T-cell (primary cell): ENCODE results near the gene CACNA1G. TPM values are rescaled to one million over a fixed set of nuclear protein-coding genes. Genes with fewer than 3 reads are reported as not detected.

ENCODE experiments used
- ATAC-seq, 4 experiments: fragments of 200-7000 bp in 3 of 4; fragments of 150-1000 bp in 1 of 4; cut with Tn5 transposase; replicated peaks in 1 of 4; 1 replicate in 3 of 4; 2 replicates in 1 of 4; pipeline ENCODE4 v1.10.0; 2021; ENCODE audit warnings: moderate library complexity in 3 of 4, mild to moderate bottlenecking in 2 of 4, moderate number of reproducible peaks in 1 of 4
- CTCF ChIA-PET, 2 donors: fragments of 300-600 bp; sonication (Branson Sonifier 250); formaldehyde crosslinking; loops; one replicate each; lab custom pipeline; 2022; ENCODE audit warnings: antibody characterized with exemption in 2 of 2; lab: Charles Lee
- POLR2A ChIA-PET, 2 donors: fragments of 300-600 bp; sonication (Branson Sonifier 250); formaldehyde crosslinking; loops; one replicate each; lab custom pipeline; 2022; ENCODE audit warnings: antibody characterized with exemption in 2 of 2; lab: Charles Lee
- DNase-seq, 35 experiments: peaks; one replicate each; pipeline versions ENCODE4 v3.0.0 to v3.0.0-alpha.2; 2013 to 2023
- H3K27ac ChIP-seq: one replicate; pipeline ENCODE4 v1.5.1; 2013; ENCODE audit warnings: low read length
- H3K27me3 ChIP-seq, 2 experiments: replicated peaks in 1 of 2; 1 replicate in 1 of 2; 2 replicates in 1 of 2; pipeline versions ENCODE4 v1.6.1 to v1.7.0; 2013; ENCODE audit warnings: low read length in 1 of 2, mixed read lengths in 1 of 2; ENCODE audit not compliant: control insufficient read depth in 2 of 2, insufficient read depth in 2 of 2; ENCODE audit errors: extremely low read depth in 1 of 2
- H3K36me3 ChIP-seq, 2 donors: 1 replicate in 1 of 2; 2 replicates in 1 of 2; pipeline versions ENCODE4 v1.6.1 to v1.7.0; 2013; ENCODE audit warnings: low read length in 1 of 2; ENCODE audit not compliant: control insufficient read depth in 2 of 2, insufficient read depth in 1 of 2; ENCODE audit errors: extremely low read depth in 1 of 2
- H3K4me1 ChIP-seq, 2 experiments: 1 replicate in 1 of 2; 2 replicates in 1 of 2; pipeline versions ENCODE4 v1.6.1 to v1.7.0; 2013; ENCODE audit warnings: low read length in 2 of 2, mixed read lengths in 1 of 2; ENCODE audit not compliant: insufficient read depth in 2 of 2, control insufficient read depth in 1 of 2; ENCODE audit errors: extremely low read depth in 1 of 2
- H3K4me3 ChIP-seq, 2 donors: 1 replicate in 1 of 2; 2 replicates in 1 of 2; pipeline versions ENCODE4 v1.5.1 to v1.7.0; 2013; ENCODE audit warnings: mild to moderate bottlenecking in 2 of 2, low read length in 1 of 2, moderate library complexity in 1 of 2; ENCODE audit not compliant: control insufficient read depth in 1 of 2; ENCODE audit errors: extremely low read depth in 1 of 2
- H3K9me3 ChIP-seq: 2 replicates; pipeline ENCODE4 v1.7.0; 2013
- H3K27ac Mint-ChIP-seq, 2 donors: one replicate each; pipeline ENCODE4 v1.8.0; 2020 to 2021; ENCODE audit warnings: mild to moderate bottlenecking in 2 of 2, mixed read lengths in 2 of 2
- H3K27me3 Mint-ChIP-seq, 2 donors: one replicate each; pipeline ENCODE4 v1.8.0; 2021 to 2022; ENCODE audit warnings: mixed read lengths in 2 of 2
- H3K36me3 Mint-ChIP-seq: one replicate; pipeline ENCODE4 v1.8.0; 2021; ENCODE audit warnings: mixed read lengths
- H3K4me1 Mint-ChIP-seq, 3 donors: one replicate each; pipeline ENCODE4 v1.8.0; 2020 to 2022; ENCODE audit warnings: mixed read lengths in 3 of 3, mild to moderate bottlenecking in 1 of 3
- H3K4me3 Mint-ChIP-seq, 3 donors: one replicate each; pipeline ENCODE4 v1.8.0; 2020 to 2022; ENCODE audit warnings: mild to moderate bottlenecking in 3 of 3, mixed read lengths in 3 of 3, moderate library complexity in 3 of 3
- H3K9me3 Mint-ChIP-seq, 3 donors: one replicate each; pipeline ENCODE4 v1.8.0; 2020 to 2022; ENCODE audit warnings: mixed read lengths in 3 of 3
- WGBS: methylation state at CpG from one replicate; pipeline ENCODE4 v1.1.5; 2013; ENCODE audit warnings: missing lambda C conversion rate; ENCODE audit not compliant: insufficient coverage; 5-methylcytosine and 5-hydroxymethylcytosine counted together
- total RNA-seq, 35 experiments: library from RNA in 6 of 35; stranded (reverse) in 6 of 35; fragments of 120-200 nt in 1 of 35; gene quantifications; one replicate each; pipeline versions ENCODE4 v1.2.1 to v1.2.4 and lab custom pipeline; 2013 to 2026

Gene CACNA1G
- total RNA-seq, 5 donors from 2014 or later (not counting 1 experiment from before 2014, with no cell fraction given), result not detected

GRCh38 chr17:50541402-50541715 is 19.2 kb upstream of the CACNA1G start:
- CTCF ChIA-PET, result interaction anchor here (0.6 to 1.7 kb wide), 2 partner anchors 82 to 85 kb away, joined by 3 to 4 read pairs; no protein-coding TSS in a partner anchor
- no peak overlapping the region for H3K27ac Mint-ChIP-seq
- DNase-seq (no peak), ATAC-seq (no peak)
- H3K36me3 Mint-ChIP-seq, result no peaks in the 10 kb centered on the region
- WGBS, result 65% methylated on average over 7 of the region's 9 CpGs
- H3K27me3 ChIP-seq, result peaks cover 0 to 43% of the 10 kb centered on the region in 2 experiments
- peaks cover 12 to 26% (median 18%) of the 10 kb centered on the region in 3 donors for H3K4me1 Mint-ChIP-seq
- H3K9me3 Mint-ChIP-seq, result no peaks in the 10 kb centered on the region
- peaks cover 7 to 14% of the 10 kb centered on the region in 2 donors for H3K27me3 Mint-ChIP-seq
- H3K9me3 ChIP-seq, result no peaks in the 10 kb centered on the region
- H3K4me1 ChIP-seq, result peaks cover 0 to 21% of the 10 kb centered on the region in 2 experiments
- no peaks in the 10 kb centered on the region for H3K36me3 ChIP-seq
- H3K27ac ChIP-seq, result no peak overlapping the region
- H3K4me3 ChIP-seq, result peak overlapping the region; percentile 30 to 61
- H3K4me3 Mint-ChIP-seq, result peak overlapping the region; percentile 81 to 84 (median 81)
- POLR2A ChIA-PET, result no interaction called here

GRCh38 chr17:50541716-50542688 is 18.5 kb upstream of the CACNA1G start:
- peak overlapping the region; percentile 25 for H3K27ac ChIP-seq
- H3K27me3 ChIP-seq, result peaks cover 0 to 41% of the 10 kb centered on the region in 2 experiments
- peaks cover 7 to 14% of the 10 kb centered on the region in 2 donors for H3K27me3 Mint-ChIP-seq
- DNase-seq, result peak; percentile 45 to 87 (median 72)
- peak overlapping the region; percentile 81 to 84 (median 81) for H3K4me3 Mint-ChIP-seq
- no peaks in the 10 kb centered on the region for H3K36me3 ChIP-seq
- H3K4me1 ChIP-seq, result peaks cover 0 to 27% of the 10 kb centered on the region in 2 experiments
- H3K9me3 Mint-ChIP-seq, result no peaks in the 10 kb centered on the region
- WGBS, result 3% methylated on average over 79 of the region's 82 CpGs
- ATAC-seq, result peak; percentile 87 to 89 (median 88)
- H3K27ac Mint-ChIP-seq, result peak overlapping the region in 1 of 2 donors; percentile 27
- ChIA-PET POLR2A (interaction anchor here in 1 of 2 donors (0.6 to 0.8 kb wide), 3 partner anchors 9 to 63 kb away, joined by 3 read pairs; no protein-coding TSS in a partner anchor), CTCF (interaction anchor here (0.6 to 1.7 kb wide), 2 partner anchors 81 to 84 kb away, joined by 3 to 4 read pairs; no protein-coding TSS in a partner anchor)
- H3K9me3 ChIP-seq, result no peaks in the 10 kb centered on the region
- H3K4me3 ChIP-seq, result peak overlapping the region; percentile 59 to 61
- peaks cover 17 to 32% (median 20%) of the 10 kb centered on the region in 3 donors for H3K4me1 Mint-ChIP-seq
- H3K36me3 Mint-ChIP-seq, result no peaks in the 10 kb centered on the region

DNA sequence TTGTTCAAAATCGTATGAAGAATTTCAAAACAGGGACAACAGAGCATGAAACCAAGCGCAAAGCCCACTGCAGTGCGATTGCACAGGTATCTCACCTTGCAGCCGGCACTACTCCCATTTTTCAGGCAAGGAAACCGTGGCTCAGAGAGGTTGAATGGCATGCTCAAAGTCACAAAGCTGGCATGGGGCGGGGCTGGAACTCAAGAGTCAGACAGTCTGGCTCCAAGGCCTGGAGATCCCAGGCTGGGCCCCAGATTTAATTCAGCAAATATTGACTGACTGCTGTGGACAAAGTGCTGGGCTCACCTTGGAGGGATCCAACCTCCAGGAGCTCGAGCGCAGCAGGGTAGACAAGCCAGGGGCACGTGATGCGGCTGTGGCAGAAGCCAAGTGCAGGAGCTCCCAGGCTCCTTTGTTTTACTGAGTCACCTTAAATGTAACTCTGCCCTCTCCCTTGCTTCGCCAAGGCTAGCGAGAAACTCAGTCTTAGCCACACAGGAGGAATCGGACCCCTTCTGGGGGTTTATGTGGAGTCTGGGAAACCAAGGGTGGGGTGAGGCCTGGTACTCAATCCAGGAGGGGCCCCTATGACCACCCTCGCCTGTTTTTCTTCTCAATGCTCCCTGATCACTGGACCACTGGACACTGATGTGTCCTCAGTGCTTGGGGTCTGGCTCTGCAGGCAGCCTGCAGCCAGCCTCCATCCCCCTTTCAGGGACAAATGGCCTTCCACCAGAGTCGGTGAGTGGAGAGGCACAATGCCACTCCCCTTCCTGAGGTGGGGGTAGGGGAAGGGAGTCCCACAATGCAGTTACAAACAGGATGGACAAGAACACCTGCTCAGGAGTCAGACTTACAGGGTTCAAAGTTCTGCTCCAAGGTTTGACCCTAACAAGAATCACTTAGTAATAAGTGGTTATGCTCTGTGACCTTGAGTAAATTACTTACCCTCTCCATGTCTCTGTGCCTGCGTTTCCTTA is 17.4 kb upstream of the CACNA1G start:
- H3K27me3 Mint-ChIP-seq, result peaks cover 7 to 14% of the 10 kb centered on the region in 2 donors
- POLR2A ChIA-PET, result interaction anchor here (0.6 to 0.8 kb wide), 3 partner anchors 17 to 170 kb away, joined by 3 read pairs; partner anchors contain the start of genes EME1 (in 1 of the 2) and MRPL27 (in 1 of the 2)

DNA sequence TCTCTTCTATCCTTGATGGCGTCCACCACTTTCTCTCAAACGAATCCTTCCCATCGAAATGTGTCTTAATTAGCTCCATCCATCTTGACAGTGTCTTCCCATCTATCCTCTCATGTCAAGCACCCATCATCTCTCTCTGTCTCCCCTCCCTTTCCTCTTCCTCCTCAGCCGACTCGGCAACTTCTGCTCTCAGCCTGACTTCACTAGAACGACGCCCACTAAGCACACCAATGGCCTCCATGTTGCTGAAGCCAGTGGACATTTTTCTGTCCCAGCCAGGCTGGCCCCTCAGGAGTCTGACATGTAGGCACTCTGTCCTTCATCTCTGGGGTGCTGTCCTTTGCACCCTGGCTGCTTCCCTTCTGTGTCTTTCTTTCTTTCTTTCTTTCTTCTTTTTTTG is 16.0 kb upstream of the CACNA1G start:
- Histone ChIP-seq H3K9me3 (no peaks in the 10 kb centered on the region), H3K4me3 (no peak overlapping the region), H3K36me3 (no peaks in the 10 kb centered on the region), H3K27me3 (peaks cover 0 to 33% of the 10 kb centered on the region in 2 experiments), H3K27ac (no peak overlapping the region), H3K4me1 (peaks cover 0 to 37% of the 10 kb centered on the region in 2 experiments)
- Mint-ChIP-seq H3K4me1 (peaks cover 20 to 32% (median 20%) of the 10 kb centered on the region in 3 donors), H3K4me3 (peak overlapping the region in 1 of 3 donors; percentile 15), H3K36me3 (no peaks in the 10 kb centered on the region), H3K27me3 (peaks cover 7 to 14% of the 10 kb centered on the region in 2 donors), H3K27ac (peak overlapping the region in 1 of 2 donors; percentile 28), H3K9me3 (no peaks in the 10 kb centered on the region)
- ATAC-seq (no peak), DNase-seq (no peak)
- 55% methylated on average over 7 of the region's 7 CpGs for WGBS
- POLR2A ChIA-PET, result no interaction called here
- CTCF ChIA-PET, result interaction anchor here in 1 of 2 donors (0.5 kb wide), 1 partner anchor 685 kb away, joined by 6 read pairs; no protein-coding TSS in a partner anchor

More for the DNA sequence above, 17.4 kb upstream of the CACNA1G start:
- H3K27ac ChIP-seq, result no peak overlapping the region
- H3K27me3 ChIP-seq, result peaks cover 0 to 37% of the 10 kb centered on the region in 2 experiments
- H3K4me1 ChIP-seq, result peaks cover 0 to 37% of the 10 kb centered on the region in 2 experiments
- no peaks in the 10 kb centered on the region for H3K9me3 Mint-ChIP-seq
- DNase-seq, result no peak
- H3K4me3 ChIP-seq, result peak overlapping the region in 1 of 2 donors; percentile 59
- H3K4me3 Mint-ChIP-seq, result peak overlapping the region; percentile 81 to 84 (median 81)
- no peaks in the 10 kb centered on the region for H3K36me3 Mint-ChIP-seq
- CTCF ChIA-PET, result interaction anchor here in 1 of 2 donors (1.7 kb wide), 1 partner anchor 83 kb away, joined by 3 read pairs; no protein-coding TSS in a partner anchor
- H3K4me1 Mint-ChIP-seq, result peaks cover 20 to 32% (median 20%) of the 10 kb centered on the region in 3 donors
- WGBS, result 93% methylated on average over 10 of the region's 16 CpGs
- peak overlapping the region in 1 of 2 donors; percentile 27 for H3K27ac Mint-ChIP-seq
- no peaks in the 10 kb centered on the region for H3K9me3 ChIP-seq
- ATAC-seq, result no peak
- H3K36me3 ChIP-seq, result no peaks in the 10 kb centered on the region

DNA sequence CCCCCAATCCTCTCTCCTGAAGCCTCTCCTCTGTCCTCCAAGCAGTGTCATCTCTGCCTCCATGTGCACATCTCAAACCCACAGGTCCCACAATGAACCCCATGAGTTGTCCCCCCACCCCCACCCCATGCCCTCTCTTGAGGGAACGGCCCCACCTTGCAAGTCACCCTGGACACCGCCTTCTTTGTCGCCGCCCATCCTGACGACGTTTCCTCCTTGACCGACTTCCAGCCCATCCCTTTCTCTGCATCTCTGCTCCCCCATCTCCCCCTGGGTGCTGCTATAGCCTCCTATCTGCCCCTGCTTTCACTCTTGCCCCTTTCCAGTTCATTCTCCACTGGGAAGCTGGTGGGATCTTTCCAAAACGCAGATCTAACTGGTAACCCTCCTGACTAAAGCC is 15.2 kb upstream of the CACNA1G start:
- CTCF ChIA-PET, result no interaction called here
- Histone ChIP-seq H3K4me3 (no peak overlapping the region), H3K27me3 (peaks cover 0 to 33% of the 10 kb centered on the region in 2 experiments), H3K9me3 (no peaks in the 10 kb centered on the region), H3K27ac (no peak overlapping the region), H3K4me1 (peaks cover 0 to 37% of the 10 kb centered on the region in 2 experiments), H3K36me3 (no peaks in the 10 kb centered on the region)
- Mint-ChIP-seq H3K27me3 (peaks cover 7 to 14% of the 10 kb centered on the region in 2 donors), H3K27ac (no peak overlapping the region), H3K4me1 (peaks cover 20 to 32% (median 20%) of the 10 kb centered on the region in 3 donors), H3K9me3 (no peaks in the 10 kb centered on the region), H3K4me3 (no peak overlapping the region), H3K36me3 (peaks cover under 1% of the 10 kb centered on the region)
- no peak for ATAC-seq
- DNase-seq, result no peak
- POLR2A ChIA-PET, result no interaction called here
- 60% methylated on average over 8 of the region's 8 CpGs for WGBS
